ENCODE data around the gene CIPC.

CIPC gene

GRCh38 chr14:77141214-77142004, 43.4 kb downstream of the CIPC start, which contains the start of gene ZDHHC22:
Gene ZDHHC22, minus strand, starts transcription at chr14:77141791. Its CDS starts 2,053 bp downstream, at chr14:77139738.
- peak; percentile 62 for DNase-seq (ENCODE audit: low spot score)
- in situ Hi-C loops (cut with MboI; ENCODE audit: low sequenced_read_pairs, unreplicated experiment): no loop called here
- TF ChIP-seq CTCF (IDR thresholded peaks at IDR 0.05; ENCODE audit: borderline replicate concordance, control extremely low read depth, extremely low read depth, insufficient read depth, missing control alignments): peak; percentile 2

- in situ Hi-C loops (cut with MboI; ENCODE audit: low sequenced_read_pairs, unreplicated experiment): no loop called here
- no peak for TF ChIP-seq CTCF (IDR thresholded peaks at IDR 0.05; ENCODE audit: borderline replicate concordance, control extremely low read depth, extremely low read depth, insufficient read depth, missing control alignments)
- DNase-seq (ENCODE audit: low spot score): no peak
These were observed 44.1 kb downstream of the CIPC start for GRCh38 chr14:77142005-77142800.

- TF ChIP-seq CTCF (IDR thresholded peaks at IDR 0.05; ENCODE audit: borderline replicate concordance, control extremely low read depth, extremely low read depth, insufficient read depth, missing control alignments): no peak
- DNase-seq (ENCODE audit: low spot score): no peak
- in situ Hi-C loops (cut with MboI; ENCODE audit: low sequenced_read_pairs, unreplicated experiment): no loop called here
These were observed 45.0 kb downstream of the CIPC start for GRCh38 chr14:77143071-77143470.

GRCh38 chr14:77144412-77145115, 46.5 kb downstream of the CIPC start:
- in situ Hi-C loops (cut with MboI; ENCODE audit: low sequenced_read_pairs, unreplicated experiment): no loop called here
- TF ChIP-seq CTCF (IDR thresholded peaks at IDR 0.05; ENCODE audit: borderline replicate concordance, control extremely low read depth, extremely low read depth, insufficient read depth, missing control alignments): no peak
- DNase-seq (ENCODE audit: low spot score): no peak

GRCh38 chr14:77145975-77146740, 48.1 kb downstream of the CIPC start:
- in situ Hi-C loops (cut with MboI; ENCODE audit: low sequenced_read_pairs, unreplicated experiment): no loop called here
- no peak for TF ChIP-seq CTCF (IDR thresholded peaks at IDR 0.05; ENCODE audit: borderline replicate concordance, control extremely low read depth, extremely low read depth, insufficient read depth, missing control alignments)
- no peak for DNase-seq (ENCODE audit: low spot score)

Data from GM13976 (cell line).